ENCODE results near the gene TCTN3.

DNA sequence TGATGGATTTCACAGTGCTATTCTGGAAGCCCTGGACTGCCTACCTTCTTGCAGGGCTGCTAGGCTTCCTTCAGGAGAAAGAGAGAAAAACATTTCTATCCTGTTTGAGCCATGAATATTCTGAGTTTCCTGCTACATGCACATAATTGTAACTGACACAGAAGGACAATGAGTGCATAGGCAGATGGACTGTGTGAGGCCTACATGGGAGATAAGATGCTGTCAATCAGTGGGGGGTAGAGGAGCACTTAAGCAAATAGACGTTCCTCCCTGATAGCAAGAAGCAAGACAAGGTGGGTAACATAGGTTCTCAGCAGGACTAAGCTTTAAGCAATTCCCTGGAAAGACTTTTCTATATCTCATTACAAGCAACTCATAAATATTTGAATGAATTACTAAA is 48.8 kb downstream of the TCTN3 start:
- TF ChIP-seq, protein P1, sequence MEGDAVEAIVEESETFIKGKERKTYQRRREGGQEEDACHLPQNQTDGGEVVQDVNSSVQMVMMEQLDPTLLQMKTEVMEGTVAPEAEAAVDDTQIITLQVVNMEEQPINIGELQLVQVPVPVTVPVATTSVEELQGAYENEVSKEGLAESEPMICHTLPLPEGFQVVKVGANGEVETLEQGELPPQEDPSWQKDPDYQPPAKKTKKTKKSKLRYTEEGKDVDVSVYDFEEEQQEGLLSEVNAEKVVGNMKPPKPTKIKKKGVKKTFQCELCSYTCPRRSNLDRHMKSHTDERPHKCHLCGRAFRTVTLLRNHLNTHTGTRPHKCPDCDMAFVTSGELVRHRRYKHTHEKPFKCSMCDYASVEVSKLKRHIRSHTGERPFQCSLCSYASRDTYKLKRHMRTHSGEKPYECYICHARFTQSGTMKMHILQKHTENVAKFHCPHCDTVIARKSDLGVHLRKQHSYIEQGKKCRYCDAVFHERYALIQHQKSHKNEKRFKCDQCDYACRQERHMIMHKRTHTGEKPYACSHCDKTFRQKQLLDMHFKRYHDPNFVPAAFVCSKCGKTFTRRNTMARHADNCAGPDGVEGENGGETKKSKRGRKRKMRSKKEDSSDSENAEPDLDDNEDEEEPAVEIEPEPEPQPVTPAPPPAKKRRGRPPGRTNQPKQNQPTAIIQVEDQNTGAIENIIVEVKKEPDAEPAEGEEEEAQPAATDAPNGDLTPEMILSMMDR (IDR thresholded peaks at IDR 0.05; ENCODE audit: poor library complexity) = no peak
- TF ChIP-seq EZH2 (IDR thresholded peaks at IDR 0.05; ENCODE audit: borderline replicate concordance) (no peak), EZH2phosphoT487 (IDR thresholded peaks at IDR 0.05; ENCODE audit: low read depth, severe bottlenecking, unreplicated experiment) (no peak)
